Dermis blood vessel endothelial cell (primary cell): Measurements from ENCODE around the gene ALX4. TPM values are rescaled to one million over a fixed set of nuclear protein-coding genes. Genes with fewer than 3 reads are reported as not detected.

ENCODE experiments used
- DNase-seq: peaks from one replicate; pipeline ENCODE4 v3.0.0; 2010
- total RNA-seq: library from RNA; depleted of rRNA; stranded (reverse); fragments of >200 nt; gene quantifications from 2 replicates; pipeline ENCODE4 v1.2.3, GENCODE V29; 2014

Gene ALX4
- total RNA-seq: not detected in 2 replicates

DNA sequence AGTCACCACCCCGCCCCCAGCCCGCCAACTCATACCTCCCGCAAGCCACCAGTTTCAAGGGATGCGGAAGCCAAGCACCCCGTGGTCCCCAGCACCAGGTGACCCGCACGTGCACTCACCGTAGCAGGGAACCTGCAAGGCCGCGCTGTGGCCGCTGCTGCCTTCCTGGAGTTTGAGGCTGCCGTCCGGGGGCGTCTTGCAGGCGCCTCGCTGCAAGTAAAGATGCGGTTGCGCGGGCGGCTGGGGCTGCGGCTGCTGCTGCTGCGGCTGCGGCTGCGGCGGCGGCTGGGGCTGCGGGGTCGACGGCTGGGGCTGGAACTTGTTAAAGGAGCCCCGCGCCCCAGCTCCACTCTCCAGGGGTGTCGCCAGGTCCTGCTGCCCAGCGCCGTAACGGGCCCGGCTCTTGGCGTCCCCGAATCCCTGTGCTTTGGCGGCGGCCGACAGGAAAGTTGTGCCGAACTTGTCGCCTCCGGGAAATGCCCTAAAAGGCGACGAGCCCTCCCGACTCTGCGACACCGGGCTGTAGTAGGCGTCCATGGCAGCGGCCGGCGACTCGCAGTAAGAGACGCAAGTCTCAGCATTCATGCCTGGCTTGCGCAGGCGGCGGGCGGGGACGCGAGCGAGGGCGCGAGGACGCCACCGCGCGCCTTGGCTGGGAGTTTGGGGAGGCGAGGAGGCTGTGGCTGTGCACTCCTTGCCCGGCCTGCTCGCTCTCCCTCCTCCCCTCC, at the start of gene ALX4:
Gene ALX4 (minus strand): TSS at position 662 of the 728 bp plus-strand sequence. CDS start 77 bp downstream, at position 585.
- DNase-seq: peak; percentile 20

GRCh38 chr11:44359162-44359561, 49.2 kb upstream of the ALX4 start:
- no peak for DNase-seq

- DNase-seq: no peak
These were observed 48.8 kb upstream of the ALX4 start for GRCh38 chr11:44358713-44359112.

DNA sequence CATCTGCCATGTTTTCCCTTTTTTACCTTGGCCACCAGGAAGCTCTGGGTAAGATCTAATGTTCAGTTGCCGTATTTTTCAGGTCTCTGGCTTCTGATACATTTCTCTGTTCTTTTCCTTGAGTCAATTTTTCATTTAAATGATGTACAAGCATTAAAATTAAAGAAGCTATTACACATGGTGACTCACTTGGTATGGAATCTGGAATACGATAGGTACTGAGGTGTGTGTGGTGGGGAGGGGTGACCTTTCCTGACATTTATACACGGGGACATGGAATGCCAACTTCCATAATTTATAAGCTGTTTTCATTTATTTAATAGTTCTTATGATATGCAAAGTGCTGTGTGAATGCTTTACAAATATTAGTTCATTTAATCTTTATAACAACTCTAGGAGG, 47.8 kb upstream of the ALX4 start:
- no peak for DNase-seq

DNA sequence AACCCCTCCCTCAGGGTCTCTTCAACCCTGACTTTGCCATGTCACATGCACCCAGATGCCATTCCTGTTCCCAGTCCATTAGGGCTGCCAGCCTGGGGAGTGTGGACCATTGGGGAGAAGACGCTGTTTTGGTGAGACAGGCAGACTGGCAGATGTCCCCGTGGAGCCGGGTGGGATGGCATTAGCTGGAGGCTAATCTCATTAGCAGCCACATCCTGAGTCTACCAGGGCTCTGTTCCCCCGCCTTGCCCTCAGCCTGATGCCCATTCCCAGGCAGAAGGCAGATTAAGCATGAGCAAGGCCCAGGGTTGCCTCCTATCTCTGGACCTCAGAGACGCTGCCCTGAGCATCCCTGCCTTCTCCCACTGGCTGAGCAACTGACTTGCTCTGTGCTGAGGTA, 46.4 kb upstream of the ALX4 start:
- no peak for DNase-seq

GRCh38 chr11:44351898-44352498, 42.1 kb upstream of the ALX4 start:
- no peak for DNase-seq

- no peak for DNase-seq
These were observed 41.2 kb upstream of the ALX4 start for GRCh38 chr11:44351006-44351660.

DNA sequence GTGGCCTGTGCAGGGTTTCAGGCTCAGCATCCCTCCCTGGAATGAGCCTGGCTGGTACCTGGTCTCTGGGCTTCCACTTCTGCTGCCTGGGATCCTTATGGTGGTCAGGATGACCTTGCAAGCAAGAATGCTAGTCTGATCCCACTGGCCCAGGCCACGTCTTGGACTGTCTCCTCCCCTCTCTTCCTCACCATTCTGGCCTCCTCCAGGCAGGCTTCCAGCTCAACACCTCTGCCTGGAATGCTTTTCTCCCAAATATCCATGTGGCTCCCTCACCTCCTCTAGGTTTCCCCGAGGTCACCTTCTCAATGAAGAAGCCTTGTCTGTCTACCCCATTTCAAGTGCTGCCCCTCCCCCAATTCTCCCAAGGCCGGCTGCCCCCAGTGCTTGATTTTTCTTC, 39.4 kb upstream of the ALX4 start:
- no peak for DNase-seq

DNA sequence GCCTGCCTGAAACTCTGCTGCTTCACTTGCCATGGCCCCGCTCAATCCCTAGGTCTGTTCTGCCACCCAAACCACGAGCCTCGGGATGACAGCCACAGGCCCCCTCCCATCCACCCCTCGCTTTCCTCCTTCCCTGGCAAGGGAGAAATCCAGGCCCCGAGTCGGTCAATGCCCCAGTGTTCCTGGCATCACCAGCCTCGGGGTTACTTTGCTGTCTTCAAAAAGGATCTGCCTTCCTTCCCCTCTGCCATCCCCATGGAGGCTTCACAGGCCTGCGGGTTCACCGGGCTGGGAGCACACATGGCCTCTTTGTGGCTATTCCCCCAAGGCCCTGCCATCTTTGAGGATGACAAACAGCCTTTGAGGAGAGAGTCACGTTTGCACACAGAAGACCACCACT, 38.8 kb upstream of the ALX4 start:
- no peak for DNase-seq

DNA sequence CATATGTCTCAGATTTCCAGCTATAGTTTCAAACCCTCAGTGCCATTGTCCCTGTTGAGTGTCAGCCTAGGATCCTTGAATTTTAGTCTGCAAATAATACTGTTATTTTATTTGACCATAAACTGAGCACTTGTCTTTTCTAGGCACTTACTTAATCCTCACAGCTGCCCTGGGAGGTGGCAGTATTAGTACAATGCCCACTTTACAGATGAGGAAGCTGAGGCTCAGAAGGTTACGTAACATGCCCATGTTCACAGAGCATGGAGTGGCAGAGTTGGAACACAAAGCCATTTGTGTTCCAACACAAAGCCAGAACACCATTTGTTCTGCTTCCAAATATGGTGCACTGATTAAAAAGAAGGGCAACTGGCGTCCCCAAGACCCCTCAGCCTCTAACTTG, 38.2 kb upstream of the ALX4 start:
- DNase-seq: no peak

GRCh38 chr11:44347538-44347937, 37.6 kb upstream of the ALX4 start:
- DNase-seq: no peak

DNA sequence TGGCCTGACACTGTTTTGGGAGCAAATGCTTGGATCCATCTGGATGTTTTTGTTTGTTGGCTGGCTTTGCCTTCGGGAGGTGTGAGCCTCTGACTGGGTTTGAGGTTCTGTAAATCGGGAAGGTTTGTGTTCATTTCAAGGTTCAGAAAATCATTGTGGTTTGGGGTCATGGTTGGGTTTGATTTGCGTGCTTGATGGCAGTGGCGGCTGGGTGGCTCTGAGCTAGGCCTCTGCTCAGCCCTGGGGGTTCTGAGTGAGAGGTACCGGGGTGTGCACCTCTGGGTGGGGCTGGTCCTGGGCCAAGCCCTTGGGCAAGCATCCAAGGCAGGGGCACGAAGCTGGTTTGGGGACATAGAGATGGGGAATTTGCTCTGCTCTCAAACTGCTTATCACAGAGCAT, 37.0 kb upstream of the ALX4 start:
- no peak for DNase-seq

- no peak for DNase-seq
These were observed 35.8 kb upstream of the ALX4 start for GRCh38 chr11:44345781-44346180.

- no peak for DNase-seq
These were observed 35.0 kb upstream of the ALX4 start for GRCh38 chr11:44344921-44345320.

DNA sequence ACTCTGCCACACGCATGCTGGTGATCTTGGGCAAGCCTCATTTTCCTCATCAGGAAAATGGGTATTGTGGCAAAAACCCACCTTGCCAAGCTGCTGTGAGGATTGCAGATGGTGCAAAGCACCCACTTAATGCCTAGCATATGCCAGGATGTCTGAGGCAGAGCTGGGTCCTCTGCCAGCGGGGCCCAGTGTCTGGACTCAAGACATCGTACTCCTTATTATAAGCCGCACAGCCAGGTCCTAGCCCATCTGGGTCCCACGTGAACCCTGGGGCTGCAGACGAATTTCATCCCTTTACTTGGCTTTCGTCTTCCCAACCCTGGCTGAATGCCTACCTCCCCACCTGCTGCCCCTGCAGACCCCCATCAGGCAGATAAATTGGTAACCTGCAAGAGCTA, 34.5 kb upstream of the ALX4 start:
- DNase-seq: no peak

DNA sequence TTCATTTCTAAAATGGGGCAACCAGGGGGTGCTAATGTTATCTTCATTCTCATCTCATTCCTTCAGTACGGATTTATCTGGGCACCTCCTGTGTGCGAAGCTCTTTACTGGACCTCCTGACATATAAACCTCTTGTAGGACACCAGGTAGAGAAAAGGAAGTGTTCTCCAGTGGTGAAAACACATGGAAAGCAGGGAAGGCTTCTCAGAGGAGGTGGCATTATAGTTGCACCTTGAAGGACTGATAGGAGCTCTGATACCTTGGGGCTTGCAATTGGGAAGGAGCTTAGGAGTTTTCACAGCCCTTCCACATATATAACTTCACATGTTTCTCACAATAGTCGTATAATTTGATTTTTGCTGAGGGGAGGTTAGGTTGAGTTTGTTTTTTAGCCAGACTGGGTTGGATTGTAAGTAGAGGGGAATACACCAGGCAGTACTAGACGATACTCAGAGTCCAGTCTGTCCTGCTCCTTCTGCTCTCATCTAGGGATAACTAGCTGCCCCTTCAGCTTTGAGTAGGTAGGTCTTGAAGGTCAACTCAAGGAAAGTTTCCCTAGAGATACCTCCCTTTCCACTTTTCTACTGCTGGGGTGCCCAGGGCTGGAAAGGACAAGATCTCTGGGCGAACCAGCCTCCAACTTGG, 34.0 kb upstream of the ALX4 start:
- DNase-seq: no peak

DNA sequence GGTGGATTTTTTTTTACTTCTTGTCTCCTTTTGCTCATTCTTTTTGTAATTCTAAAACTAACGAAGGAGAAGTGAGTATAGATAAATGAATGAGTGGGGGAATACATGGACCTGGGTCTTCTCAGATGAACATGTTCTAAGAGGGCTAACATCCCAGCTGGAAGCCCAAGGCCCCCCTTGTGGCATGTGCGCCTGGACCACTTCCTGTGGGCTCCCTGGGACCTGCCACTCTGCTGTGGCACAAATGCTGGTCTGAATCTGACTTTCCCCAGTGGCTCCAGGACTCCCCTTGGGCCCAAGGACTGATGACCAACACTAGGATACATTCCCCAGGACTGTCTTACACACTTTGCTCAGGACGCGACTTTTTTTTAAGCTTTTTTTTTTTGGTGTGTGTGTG, 32.7 kb upstream of the ALX4 start:
- DNase-seq: no peak

GRCh38 chr11:44340656-44341055, 30.7 kb upstream of the ALX4 start:
- no peak for DNase-seq

- DNase-seq: no peak
These were observed 29.6 kb upstream of the ALX4 start for GRCh38 chr11:44339530-44339883.

DNA sequence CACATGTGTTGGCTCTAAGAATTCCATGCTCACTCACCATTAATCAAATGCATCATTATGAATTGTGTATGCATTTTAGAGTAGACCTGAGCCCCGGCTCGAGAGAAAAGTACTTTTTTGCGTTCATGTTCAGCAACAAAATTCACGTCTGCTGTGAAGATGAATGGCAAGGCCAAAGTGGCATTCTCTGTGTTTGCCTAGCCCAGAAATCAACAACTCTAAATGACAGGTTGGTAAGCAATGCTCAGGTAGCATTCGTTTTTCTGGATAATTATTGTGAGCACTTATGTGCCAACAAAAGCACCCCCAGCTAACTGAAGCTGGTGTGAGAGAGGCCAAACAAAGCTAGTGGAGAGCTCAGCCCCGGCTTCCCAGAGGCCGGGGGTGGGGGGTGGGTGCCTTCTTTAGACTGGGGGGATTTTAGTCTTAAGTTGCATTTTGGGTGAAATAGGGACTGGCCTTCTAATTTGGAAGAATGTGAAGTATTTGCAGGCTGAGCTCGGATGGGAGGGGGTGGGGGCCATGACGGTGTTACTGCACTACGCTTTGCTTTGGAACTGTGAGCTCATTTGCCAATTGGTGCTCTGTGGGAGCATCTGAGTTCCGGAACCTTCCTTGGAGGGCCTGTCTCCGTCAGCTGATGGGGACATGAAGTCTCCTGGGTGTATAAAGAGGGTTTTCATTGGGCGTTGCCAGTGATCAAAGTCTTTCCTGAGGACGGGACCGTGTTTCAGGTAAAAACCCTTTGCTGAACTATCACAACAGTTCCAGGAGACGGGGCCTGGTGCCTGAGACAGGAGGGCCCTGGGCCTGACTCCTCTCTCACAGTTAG, 29.0 kb upstream of the ALX4 start:
- DNase-seq: no peak

DNA sequence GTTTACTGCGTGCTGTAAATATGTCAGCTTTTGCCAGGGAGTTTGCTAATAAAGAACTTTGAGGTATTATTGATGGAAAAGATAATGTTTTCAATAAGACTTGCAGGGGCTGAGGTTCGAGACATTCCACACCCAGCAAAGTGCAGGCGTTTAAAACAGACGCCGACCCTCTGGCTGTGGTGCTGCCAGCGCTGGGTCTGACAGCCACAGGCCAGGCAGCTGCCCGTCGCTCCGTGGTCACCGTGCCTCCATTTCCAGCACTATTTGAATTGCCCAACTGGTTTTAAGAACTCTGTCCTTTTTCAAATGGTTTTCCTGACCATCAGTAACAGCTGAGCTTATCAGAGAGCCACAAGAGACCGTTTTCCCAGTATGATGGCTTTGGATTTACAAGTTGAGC, 28.1 kb upstream of the ALX4 start:
- DNase-seq: no peak

- no peak for DNase-seq
These were observed 26.0 kb upstream of the ALX4 start for GRCh38 chr11:44335919-44336318.
